ENCODE data around the gene KLHL2.
A peak's percentile ranks its signal among the peaks of the same experiment; 100 is the strongest.

KLHL2 gene

GRCh38 chr4:165360041-165360695 lies 152.8 kb downstream of the KLHL2 start:
- Histone ChIP-seq H3K27ac (ENCODE audit: extremely low read depth, low read depth, low read length) (no peak overlapping the region), H3K9me3 (ENCODE audit: control insufficient read depth, insufficient read depth, low read depth, low read length) (no peaks in the 10 kb centered on the region), H3K4me1 (ENCODE audit: control insufficient read depth, insufficient read depth, low read length) (peaks cover 3% of the 10 kb centered on the region; the same call in 1 of the 2 replicates), H3K36me3 (ENCODE audit: control insufficient read depth in 2 of 2, insufficient read depth in 1 of 2, low read length in 2 of 2) (no peaks in the 10 kb centered on the region), H3K4me3 (ENCODE audit: low read depth, low read length) (no peak overlapping the region)
- ChIA-PET CTCF (interaction anchor here (0.5 to 1.8 kb wide), 5 partner anchors 19 to 634 kb away, joined by 3 to 6 read pairs (median 4); partner anchors contain the start of gene CPE), POLR2A (interaction anchor here (0.6 kb wide), 1 partner anchor 253 kb away, joined by 3 read pairs; no protein-coding TSS in a partner anchor)
- TF ChIP-seq, protein P1, sequence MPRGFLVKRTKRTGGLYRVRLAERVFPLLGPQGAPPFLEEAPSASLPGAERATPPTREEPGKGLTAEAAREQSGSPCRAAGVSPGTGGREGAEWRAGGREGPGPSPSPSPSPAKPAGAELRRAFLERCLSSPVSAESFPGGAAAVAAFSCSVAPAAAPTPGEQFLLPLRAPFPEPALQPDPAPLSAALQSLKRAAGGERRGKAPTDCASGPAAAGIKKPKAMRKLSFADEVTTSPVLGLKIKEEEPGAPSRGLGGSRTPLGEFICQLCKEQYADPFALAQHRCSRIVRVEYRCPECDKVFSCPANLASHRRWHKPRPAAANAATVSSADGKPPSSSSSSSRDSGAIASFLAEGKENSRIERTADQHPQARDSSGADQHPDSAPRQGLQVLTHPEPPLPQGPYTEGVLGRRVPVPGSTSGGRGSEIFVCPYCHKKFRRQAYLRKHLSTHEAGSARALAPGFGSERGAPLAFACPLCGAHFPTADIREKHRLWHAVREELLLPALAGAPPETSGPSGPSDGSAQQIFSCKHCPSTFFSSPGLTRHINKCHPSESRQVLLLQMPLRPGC (tag by site-specific recombination; IDR thresholded peaks at IDR 0.05), result no peak
- TF ChIP-seq ZFHX2 (tag by site-specific recombination; conservative IDR thresholded peaks at IDR 0.05) (peak; percentile 45; the same call in 1 of the 2 replicates), ZNF701 (tag by site-specific recombination; IDR thresholded peaks at IDR 0.05) (no peak), EGR2 (tag by site-specific recombination; IDR thresholded peaks at IDR 0.05; ENCODE audit: low read depth) (peak; percentile 74)

- POLR2A ChIA-PET, result interaction anchor here (0.6 kb wide), 1 partner anchor 254 kb away, joined by 3 read pairs; no protein-coding TSS in a partner anchor
These were observed 153.8 kb downstream of the KLHL2 start for GRCh38 chr4:165360985-165361670.

DNA sequence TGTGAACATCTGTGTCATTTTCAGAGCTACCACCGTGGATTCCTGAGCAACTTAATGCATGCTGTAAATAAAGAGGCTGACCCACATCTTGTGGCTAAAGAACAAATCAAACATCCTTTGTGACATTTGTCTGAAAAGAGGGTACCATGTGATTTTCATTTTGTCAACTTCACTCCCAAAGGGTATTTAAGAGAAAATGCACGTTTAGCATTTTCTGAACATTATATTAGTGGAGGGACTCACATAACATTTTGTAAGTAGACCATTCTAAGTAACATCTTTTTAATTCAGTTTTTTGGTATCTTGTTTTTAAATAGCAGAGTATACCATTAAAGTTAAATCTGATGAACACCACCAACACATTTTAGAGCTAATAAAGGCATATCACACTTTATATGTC lies 154.4 kb downstream of the KLHL2 start:
- TF ChIP-seq GLI4 (tag by site-specific recombination; IDR thresholded peaks at IDR 0.05), result no peak
- no peak for TF ChIP-seq ZNF341 (tag by site-specific recombination; IDR thresholded peaks at IDR 0.05; ENCODE audit: low read depth)
- no peak for TF ChIP-seq ZNF660 (tag by site-specific recombination; IDR thresholded peaks at IDR 0.05)
- no peak for TF ChIP-seq ZSCAN23 (tag by site-specific recombination; IDR thresholded peaks at IDR 0.05)
- TF ChIP-seq ZNF521 (tag by site-specific recombination; IDR thresholded peaks at IDR 0.05), result no peak
- no peak for TF ChIP-seq ZBTB1 (tag by site-specific recombination; IDR thresholded peaks at IDR 0.05)
- TF ChIP-seq PRDM6 (tag by site-specific recombination; IDR thresholded peaks at IDR 0.05), result no peak
- CTCF ChIA-PET, result no interaction called here
- POLR2A ChIA-PET, result no interaction called here
- Histone ChIP-seq H3K27ac (ENCODE audit: extremely low read depth, low read depth, low read length) (no peak overlapping the region), H3K4me3 (ENCODE audit: low read depth, low read length) (no peak overlapping the region), H3K36me3 (ENCODE audit: control insufficient read depth in 2 of 2, insufficient read depth in 1 of 2, low read length in 2 of 2) (no peaks in the 10 kb centered on the region), H3K9me3 (ENCODE audit: control insufficient read depth, insufficient read depth, low read depth, low read length) (no peaks in the 10 kb centered on the region), H3K4me1 (ENCODE audit: control insufficient read depth, insufficient read depth, low read length) (peaks cover 3% of the 10 kb centered on the region; the same call in 1 of the 2 replicates)

More at GRCh38 chr4:165360985-165361670, 153.8 kb downstream of the KLHL2 start:
- no peaks in the 10 kb centered on the region for H3K36me3 ChIP-seq (ENCODE audit: control insufficient read depth in 2 of 2, insufficient read depth in 1 of 2, low read length in 2 of 2)
- no peak overlapping the region for H3K4me3 ChIP-seq (ENCODE audit: low read depth, low read length)
- no peak overlapping the region for H3K27ac ChIP-seq (ENCODE audit: extremely low read depth, low read depth, low read length)
- no peak for TF ChIP-seq ZEB2 (tag by site-specific recombination; IDR thresholded peaks at IDR 0.05)
- peaks cover 3% of the 10 kb centered on the region; the same call in 1 of the 2 replicates for H3K4me1 ChIP-seq (ENCODE audit: control insufficient read depth, insufficient read depth, low read length)
- H3K9me3 ChIP-seq (ENCODE audit: control insufficient read depth, insufficient read depth, low read depth, low read length), result no peaks in the 10 kb centered on the region
- CTCF ChIA-PET, result no interaction called here

GRCh38 chr4:165364452-165365080 lies 157.2 kb downstream of the KLHL2 start:
- POLR2A ChIA-PET, result interaction anchor here (0.6 to 2.0 kb wide), 2 partner anchors 14 to 277 kb away, joined by 3 to 9 read pairs; partner anchors contain the start of gene CPE
- H3K36me3 ChIP-seq (ENCODE audit: control insufficient read depth in 2 of 2, insufficient read depth in 1 of 2, low read length in 2 of 2), result no peaks in the 10 kb centered on the region
- H3K4me1 ChIP-seq (ENCODE audit: control insufficient read depth, insufficient read depth, low read length), result peaks cover 3% of the 10 kb centered on the region; the same call in 1 of the 2 replicates
- H3K4me3 ChIP-seq (ENCODE audit: low read depth, low read length), result no peak overlapping the region
- CTCF ChIA-PET, result no interaction called here
- no peaks in the 10 kb centered on the region for H3K9me3 ChIP-seq (ENCODE audit: control insufficient read depth, insufficient read depth, low read depth, low read length)
- H3K27ac ChIP-seq (ENCODE audit: extremely low read depth, low read depth, low read length), result no peak overlapping the region
- no peak for TF ChIP-seq SP2 (tag by site-specific recombination; IDR thresholded peaks at IDR 0.05)
- TF ChIP-seq ZNF433 (tag by site-specific recombination; IDR thresholded peaks at IDR 0.05; ENCODE audit: low read depth), result no peak
- 0 out of 2 replicates have a peak, but pooled peaks have one; percentile 9 for TF ChIP-seq ZNF10 (tag by site-specific recombination; IDR thresholded peaks at IDR 0.05)
- TF ChIP-seq ZNF658 (tag by site-specific recombination; IDR thresholded peaks at IDR 0.05), result no peak
- peak; percentile 48 for TF ChIP-seq ZFHX2 (tag by site-specific recombination; conservative IDR thresholded peaks at IDR 0.05)
- no peak for TF ChIP-seq ZNF548 (tag by site-specific recombination; IDR thresholded peaks at IDR 0.05)
- peak; percentile 35; the same call in 1 of the 2 replicates for TF ChIP-seq SP7 (tag by site-specific recombination; IDR thresholded peaks at IDR 0.05)
- peak; percentile 60 for TF ChIP-seq PRDM1 (tag by site-specific recombination; IDR thresholded peaks at IDR 0.05)
- TF ChIP-seq, protein P2, sequence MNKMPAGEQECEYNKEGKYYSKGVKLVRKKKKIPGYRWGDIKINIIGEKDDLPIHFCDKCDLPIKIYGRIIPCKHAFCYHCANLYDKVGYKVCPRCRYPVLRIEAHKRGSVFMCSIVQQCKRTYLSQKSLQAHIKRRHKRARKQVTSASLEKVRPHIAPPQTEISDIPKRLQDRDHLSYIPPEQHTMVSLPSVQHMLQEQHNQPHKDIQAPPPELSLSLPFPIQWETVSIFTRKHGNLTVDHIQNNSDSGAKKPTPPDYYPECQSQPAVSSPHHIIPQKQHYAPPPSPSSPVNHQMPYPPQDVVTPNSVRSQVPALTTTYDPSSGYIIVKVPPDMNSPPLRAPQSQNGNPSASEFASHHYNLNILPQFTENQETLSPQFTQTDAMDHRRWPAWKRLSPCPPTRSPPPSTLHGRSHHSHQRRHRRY (tag by site-specific recombination; IDR thresholded peaks at IDR 0.05), result no peak
- no peak for TF ChIP-seq FEZF1 (tag by site-specific recombination; IDR thresholded peaks at IDR 0.05)

Measured in HEK293 (cell line).